ENCODE results near the gene AQP1. TPM values are rescaled to one million over a fixed set of nuclear protein-coding genes. Genes with fewer than 3 reads are reported as not detected.

The AQP1 gene
- total RNA-seq, 4 donors from 2014 or later, result 74.8 to 310 (median 175) TPM

- TF ChIP-seq CTCF (IDR thresholded peaks at IDR 0.05; ENCODE audit: low read depth), result no peak
Observed at GRCh38 chr7:30936650-30937245, 25.1 kb downstream of the AQP1 start.

- no peak for TF ChIP-seq CTCF (IDR thresholded peaks at IDR 0.05; ENCODE audit: low read depth)
Observed at GRCh38 chr7:30937416-30937815, 25.8 kb downstream of the AQP1 start.

- TF ChIP-seq CTCF (IDR thresholded peaks at IDR 0.05; ENCODE audit: low read depth), result no peak
Observed at GRCh38 chr7:30938435-30939316, 27.0 kb downstream of the AQP1 start.

GRCh38 chr7:30941582-30942323 is 30.1 kb downstream of the AQP1 start:
- TF ChIP-seq CTCF (IDR thresholded peaks at IDR 0.05; ENCODE audit: low read depth), result no peak

- no peak for TF ChIP-seq CTCF (IDR thresholded peaks at IDR 0.05; ENCODE audit: low read depth)
Observed at GRCh38 chr7:30950197-30950596, 38.5 kb downstream of the AQP1 start.

- no peak for TF ChIP-seq CTCF (IDR thresholded peaks at IDR 0.05; ENCODE audit: low read depth)
Observed at GRCh38 chr7:30954914-30955313, 43.3 kb downstream of the AQP1 start.

GRCh38 chr7:30956704-30957103 is 45.1 kb downstream of the AQP1 start:
- TF ChIP-seq CTCF (IDR thresholded peaks at IDR 0.05; ENCODE audit: low read depth), result no peak

Measured in subcutaneous adipose tissue (tissue), 4 donors.